Stimulated activated naive CD8-positive, alpha-beta T cell treated with anti-CD3 and anti-CD28 coated beads, Interleukin-15, Interleukin-2, amounts not matched to agents 100 U/mL and 50 U/mL, for 24 hours (primary cell): ENCODE data around the gene RAB11FIP3.
"Not testable (repeated sequence)": the region's sequence is repeated elsewhere in the genome, so short reads cannot be mapped to it uniquely, and the experiment has no call there.

Experiments
- ATAC-seq: fragments of 150-1000 bp; cut with Tn5 transposase; one replicate; pipeline ENCODE4 v1.10.0; 2021
- DNase-seq: peaks from one replicate; pipeline ENCODE4 v3.0.0; 2021

The RAB11FIP3 gene

DNA sequence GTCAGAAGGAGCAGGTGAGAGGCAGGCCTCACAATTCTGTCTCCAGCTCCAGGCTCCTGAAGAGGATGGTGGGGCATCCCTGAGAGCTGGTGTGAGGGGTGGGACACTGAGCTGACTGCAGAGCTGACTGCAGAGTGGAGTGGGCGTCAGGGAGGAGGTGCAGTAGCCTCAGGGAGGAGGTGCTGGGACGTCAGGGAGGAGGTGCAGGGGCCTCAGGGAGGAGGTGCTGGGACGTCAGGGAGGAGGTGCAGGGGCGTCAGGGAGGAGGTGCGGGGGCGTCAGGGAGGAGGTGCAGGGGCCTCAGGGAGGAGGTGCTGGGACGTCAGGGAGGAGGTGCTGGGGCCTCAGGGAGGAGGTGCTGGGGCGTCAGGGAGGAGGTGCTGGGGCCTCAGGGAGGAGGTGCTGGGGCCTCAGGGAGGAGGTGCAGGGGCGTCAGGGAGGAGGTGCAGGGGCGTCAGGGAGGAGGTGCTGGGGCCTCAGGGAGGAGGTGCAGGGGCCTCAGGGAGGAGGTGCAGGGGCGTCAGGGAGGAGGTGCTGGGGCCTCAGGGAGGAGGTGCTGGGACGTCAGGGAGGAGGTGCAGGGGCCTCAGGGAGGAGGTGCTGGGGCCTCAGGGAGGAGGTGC lies 41.9 kb downstream of the RAB11FIP3 start:
- DNase-seq, ATAC-seq: not testable (repeated sequence)

GRCh38 chr16:468068-468821 lies 42.8 kb downstream of the RAB11FIP3 start:
- no peak for ATAC-seq
- no peak for DNase-seq

GRCh38 chr16:469459-469858 lies 44.0 kb downstream of the RAB11FIP3 start:
- ATAC-seq: not testable (repeated sequence)

DNA sequence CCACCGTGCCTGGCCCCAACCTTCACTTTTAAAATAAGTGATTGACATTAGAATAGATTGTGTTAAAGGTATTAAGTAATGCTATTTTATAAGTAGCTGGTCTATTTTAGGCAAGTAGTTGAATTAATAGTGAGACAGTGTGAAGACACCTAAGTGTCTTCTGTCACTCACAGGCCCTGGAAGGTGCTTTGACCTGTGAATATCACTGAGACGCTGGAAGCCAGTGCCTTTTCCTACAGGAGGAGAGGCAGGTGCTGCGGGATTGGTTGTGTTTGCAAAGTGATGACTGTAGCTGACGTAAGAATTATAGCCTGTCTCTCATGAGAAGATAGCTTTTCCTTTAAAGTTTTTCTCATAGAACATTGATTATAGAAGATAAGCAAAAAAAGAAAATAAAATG lies 45.0 kb downstream of the RAB11FIP3 start:
- ATAC-seq: no peak
- no peak for DNase-seq

More at GRCh38 chr16:469459-469858, 44.0 kb downstream of the RAB11FIP3 start:
- not testable (repeated sequence) for DNase-seq

- DNase-seq (no peak), ATAC-seq (no peak)
These were observed 46.1 kb downstream of the RAB11FIP3 start for GRCh38 chr16:471353-472198.

GRCh38 chr16:472199-472504 lies 46.7 kb downstream of the RAB11FIP3 start:
- DNase-seq: no peak
- ATAC-seq: no peak

GRCh38 chr16:473046-474043 lies 47.9 kb downstream of the RAB11FIP3 start:
- ATAC-seq (no peak), DNase-seq (no peak)

DNA sequence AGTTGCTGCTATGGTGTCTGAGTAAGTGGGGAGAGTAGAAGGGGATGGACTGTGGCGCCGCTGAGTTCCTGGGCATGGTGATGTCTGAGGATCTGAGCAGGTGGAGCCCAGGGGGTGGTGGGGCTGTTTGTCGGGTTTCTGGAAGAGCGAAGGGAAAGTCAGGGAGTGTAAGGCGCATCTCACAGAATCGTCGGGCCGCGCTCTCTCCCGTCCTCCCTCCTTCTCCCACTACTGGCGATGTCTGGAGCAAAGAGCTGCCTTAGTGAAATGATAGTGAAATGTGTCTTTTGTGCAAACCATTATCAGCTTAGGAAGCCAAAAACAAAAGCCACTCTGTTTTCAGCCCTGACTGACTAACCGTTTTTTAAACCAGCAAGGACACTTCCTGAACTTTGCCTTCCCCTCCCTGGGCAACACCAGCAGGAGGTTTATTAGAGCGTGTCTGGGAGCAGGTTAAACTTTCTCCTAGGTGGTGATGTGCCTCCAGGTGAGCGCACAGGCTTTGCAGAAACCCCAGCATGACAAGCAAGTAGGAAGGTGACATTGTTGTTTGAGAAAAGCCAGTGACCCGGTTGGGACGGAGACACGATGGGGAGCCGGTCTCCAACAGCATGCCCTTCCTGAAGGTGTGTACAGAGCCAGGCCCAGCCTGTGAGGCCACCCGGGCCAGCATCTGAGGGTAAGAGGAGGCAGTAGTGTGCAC lies 49.1 kb downstream of the RAB11FIP3 start:
- ATAC-seq (no peak), DNase-seq (no peak)

GRCh38 chr16:476039-476438 lies 50.6 kb downstream of the RAB11FIP3 start:
- ATAC-seq: no peak
- DNase-seq: no peak

GRCh38 chr16:477301-478157 lies 52.1 kb downstream of the RAB11FIP3 start:
- no peak for ATAC-seq
- no peak for DNase-seq

DNA sequence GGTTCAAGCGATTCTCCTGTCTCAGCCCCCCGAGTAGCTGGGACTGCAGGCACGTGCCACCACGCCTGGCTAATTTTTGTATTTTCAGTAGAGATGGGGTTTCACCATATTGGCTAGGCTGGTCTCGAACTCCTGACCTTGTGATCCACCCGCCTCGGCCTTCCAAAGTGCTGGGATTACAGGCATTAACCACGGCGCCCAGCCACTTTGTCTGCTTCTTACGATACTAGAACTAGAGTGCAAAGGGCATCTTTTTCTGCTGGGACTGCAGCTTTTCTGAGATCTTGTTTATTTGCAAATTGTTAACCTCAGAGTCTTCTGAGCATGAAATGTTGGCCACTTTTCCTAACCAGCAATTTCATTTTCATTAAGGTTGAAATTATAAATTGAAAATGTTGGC lies 52.8 kb downstream of the RAB11FIP3 start:
- not testable (repeated sequence) for DNase-seq, ATAC-seq

DNA sequence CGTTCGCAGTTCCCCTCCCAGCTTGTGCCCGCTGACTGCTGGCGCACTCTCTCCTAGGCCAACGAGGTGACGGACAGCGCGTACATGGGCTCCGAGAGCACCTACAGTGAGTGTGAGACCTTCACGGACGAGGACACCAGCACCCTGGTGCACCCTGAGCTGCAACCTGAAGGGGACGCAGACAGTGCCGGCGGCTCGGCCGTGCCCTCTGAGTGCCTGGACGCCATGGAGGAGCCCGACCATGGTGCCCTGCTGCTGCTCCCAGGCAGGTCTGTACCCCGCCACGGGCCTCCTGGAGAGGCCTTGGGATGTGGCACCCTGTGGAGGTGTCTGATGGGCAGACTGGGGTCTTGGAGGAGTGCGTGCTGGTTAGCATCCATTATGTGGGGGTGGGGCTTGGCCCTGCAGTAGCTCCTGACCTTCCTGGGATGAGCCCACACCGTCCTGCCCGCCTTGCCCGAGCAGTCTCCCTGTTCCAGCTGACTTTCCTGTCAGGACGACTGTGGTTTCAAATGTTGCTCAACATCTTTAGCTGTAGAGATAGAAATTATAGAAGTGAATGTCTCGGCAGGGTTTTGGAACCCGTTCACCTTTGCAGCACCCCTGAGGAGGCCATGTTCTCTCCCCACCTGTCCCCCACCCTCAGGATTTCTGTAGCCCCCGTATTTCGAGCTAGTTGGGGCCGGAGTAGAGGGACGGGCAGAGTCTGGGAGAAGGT lies 57.2 kb downstream of the RAB11FIP3 start:
- DNase-seq (no peak), ATAC-seq (no peak)

DNA sequence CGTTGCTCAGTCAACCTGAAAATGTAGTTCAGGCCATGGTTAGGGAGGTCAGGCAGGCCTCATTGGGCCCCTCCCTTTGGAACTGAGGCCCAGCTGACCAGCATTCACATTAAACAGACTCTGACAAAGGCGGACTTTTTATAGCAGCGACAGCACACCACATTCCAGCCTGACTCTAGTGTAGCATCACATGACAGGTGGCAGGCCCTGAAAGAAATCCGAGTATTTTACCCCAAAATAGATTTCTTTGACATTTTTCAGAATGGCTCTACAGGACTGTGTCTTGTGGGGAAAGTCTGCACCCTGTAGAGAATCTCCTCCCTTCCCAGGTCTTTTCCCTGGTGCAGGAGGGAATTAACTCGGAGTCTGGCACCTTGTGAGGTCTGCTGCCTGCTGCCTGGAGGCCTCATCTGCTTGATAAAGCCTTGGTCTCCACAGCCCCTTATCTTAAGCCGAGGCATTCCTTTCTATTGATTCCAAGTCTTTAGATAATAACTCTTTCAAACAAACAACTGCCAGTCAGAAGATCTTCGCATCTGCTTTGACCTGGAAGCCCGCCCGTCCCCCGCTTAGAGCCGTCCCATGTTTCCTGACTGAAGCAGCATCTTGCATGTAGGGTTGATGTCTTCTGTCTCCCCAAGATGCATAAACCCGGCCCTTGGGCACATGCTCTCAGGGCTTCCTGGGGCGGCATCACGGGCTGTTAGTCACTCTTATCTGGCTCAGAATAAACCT lies 58.1 kb downstream of the RAB11FIP3 start:
- no peak for DNase-seq

GRCh38 chr16:489606-490005 lies 64.2 kb downstream of the RAB11FIP3 start:
- no peak for ATAC-seq
- no peak for DNase-seq

More for the DNA sequence above, 58.1 kb downstream of the RAB11FIP3 start:
- ATAC-seq: no peak

- ATAC-seq: no peak
- DNase-seq: no peak
These were observed 65.3 kb downstream of the RAB11FIP3 start for GRCh38 chr16:490768-491167.

GRCh38 chr16:491220-491919 lies 65.9 kb downstream of the RAB11FIP3 start:
- no peak for DNase-seq
- no peak for ATAC-seq

DNA sequence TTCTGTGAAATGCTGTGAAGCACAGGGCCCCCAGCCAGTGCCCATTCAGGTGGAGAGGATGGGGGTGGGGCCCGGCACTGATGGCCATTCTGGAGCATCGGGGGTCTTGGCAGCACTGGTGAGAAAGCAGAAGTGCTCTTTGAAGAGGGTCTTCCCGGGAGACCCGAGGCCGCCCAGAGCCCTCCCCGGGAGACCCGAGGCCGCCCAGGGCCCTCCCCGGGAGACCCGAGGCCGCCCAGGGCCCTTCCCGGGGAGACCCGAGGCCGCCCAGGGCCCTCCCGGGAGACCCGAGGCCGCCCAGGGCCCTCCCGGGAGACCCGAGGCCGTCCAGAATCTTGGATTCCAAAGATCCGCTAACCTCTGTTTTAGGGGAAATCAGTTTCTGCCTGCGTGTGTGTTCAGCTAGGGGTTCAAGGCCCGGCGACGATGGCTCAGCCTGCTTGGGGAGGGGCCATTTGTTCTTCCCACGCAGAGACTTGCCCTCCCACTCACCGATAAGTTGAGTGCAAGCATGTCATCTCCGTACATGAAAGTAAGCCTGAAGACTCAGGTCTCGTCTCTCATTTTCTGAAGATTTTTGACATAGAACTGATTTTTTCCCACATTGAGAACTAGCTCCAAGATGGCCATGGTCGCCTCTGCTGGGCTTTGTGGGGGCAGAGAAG lies 66.9 kb downstream of the RAB11FIP3 start:
- no peak for DNase-seq
- ATAC-seq: no peak
